CD4-positive, alpha-beta T cell treated with Interleukin-4 for 1 hour (primary cell): Measurements from ENCODE around the gene BCL11A.
A peak's percentile ranks its signal among the peaks of the same experiment; 100 is the strongest.

ENCODE experiments used
- DNase-seq, 2 donors: peaks; one replicate each; pipeline ENCODE4 v3.0.0-alpha.2; 2020 to 2022

Gene BCL11A

DNA sequence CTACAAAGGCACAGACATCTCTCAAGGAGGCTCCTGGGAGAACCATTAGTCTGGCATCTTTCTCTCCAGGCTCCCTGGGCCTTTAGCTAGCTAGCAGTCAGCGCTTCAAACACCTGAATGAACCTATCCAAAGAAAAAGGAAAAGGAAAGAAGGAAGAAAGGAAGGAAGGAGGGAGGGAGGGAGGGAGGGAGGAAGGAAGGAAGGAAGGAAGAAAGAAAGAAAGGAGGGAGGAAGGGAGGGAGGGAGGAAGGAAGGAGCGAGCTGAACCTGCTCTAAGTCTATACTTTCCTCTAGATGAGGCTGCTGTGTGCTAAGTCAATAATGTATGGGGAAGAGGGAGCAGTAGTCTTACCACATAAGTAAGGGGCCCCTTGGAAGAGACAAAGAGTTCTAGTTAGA, 5.1 kb upstream of the BCL11A start:
- DNase-seq, result no peak

DNA sequence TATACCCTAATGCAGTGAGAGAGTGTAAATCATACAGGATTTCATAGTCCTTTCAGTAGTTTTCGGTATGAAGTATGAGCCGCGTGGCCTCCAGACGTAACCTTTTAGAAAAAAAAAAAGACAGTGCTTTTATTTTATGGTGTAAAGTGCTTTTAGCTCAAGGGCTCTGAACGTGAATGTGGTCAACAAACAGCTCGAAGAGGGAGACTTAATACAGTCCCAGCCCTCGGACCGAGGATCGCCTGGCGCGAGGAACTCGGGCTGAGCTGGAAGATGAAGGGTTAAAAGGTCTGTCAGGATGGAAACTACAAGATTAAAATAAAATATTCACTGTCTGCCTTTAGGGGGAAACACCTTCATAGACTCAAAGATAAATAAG, 4.0 kb upstream of the BCL11A start:
- no peak for DNase-seq

DNA sequence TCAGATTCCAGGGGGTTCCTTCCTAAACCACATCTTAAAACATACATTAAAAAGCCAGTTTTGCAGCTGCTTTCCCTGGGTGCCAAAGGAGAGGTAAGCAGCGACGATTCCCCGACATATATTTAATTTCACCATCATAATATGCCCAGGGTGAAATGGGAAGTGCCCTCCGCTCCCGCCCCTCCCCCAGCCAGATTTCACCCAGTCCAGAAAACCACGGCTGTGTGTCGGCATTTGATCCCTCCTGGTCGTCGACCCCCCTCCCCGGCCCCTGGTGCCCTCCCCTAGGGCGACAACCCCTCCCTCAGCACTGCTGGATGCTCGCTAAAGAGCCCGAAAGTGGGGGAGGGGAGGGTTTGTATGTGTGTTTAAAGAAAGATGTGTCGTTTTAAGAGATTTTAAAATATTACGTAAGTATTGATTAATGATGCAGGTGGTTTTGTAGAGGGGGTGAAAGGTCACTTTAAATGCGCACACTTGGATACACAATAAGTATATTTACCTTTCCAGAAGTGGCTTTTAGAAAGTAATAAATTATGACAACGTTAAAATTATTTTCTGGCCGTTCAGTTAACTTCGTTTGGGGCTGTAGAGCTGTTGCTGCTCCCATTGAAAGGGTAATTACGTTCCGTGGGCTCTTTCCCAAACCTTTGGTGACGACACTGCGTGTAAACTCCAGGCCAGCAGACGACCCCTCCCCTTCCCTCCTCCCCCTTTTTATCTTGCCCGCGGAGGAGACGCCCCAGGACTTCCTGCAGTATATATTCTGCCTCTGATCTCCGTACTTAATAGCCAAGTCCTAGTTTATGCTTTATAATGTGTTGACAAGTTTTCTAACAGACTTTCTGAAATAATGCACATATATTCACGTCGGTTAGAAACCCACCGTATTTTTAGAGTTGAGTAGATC, 3.4 kb upstream of the BCL11A start:
- peak; percentile 25 to 65 for DNase-seq

DNA sequence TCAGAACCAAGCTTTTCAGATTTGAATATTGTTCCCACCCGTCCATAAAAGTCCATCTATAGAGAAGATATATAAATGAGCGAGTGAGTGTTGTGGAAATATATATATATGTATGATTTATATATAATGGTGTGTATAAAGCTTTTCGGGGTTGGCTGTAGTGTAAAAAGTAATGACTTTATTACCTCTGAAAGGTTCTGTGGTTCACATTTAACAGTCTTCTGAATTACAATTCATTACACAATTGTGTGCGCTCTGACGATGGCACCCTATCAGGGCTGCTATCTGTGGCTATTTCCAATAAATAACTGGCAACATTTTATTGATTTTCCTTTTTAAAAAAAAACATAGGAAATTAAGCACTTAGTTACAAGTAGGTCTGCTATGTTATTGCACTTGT, 2.7 kb upstream of the BCL11A start:
- DNase-seq, result no peak

DNA sequence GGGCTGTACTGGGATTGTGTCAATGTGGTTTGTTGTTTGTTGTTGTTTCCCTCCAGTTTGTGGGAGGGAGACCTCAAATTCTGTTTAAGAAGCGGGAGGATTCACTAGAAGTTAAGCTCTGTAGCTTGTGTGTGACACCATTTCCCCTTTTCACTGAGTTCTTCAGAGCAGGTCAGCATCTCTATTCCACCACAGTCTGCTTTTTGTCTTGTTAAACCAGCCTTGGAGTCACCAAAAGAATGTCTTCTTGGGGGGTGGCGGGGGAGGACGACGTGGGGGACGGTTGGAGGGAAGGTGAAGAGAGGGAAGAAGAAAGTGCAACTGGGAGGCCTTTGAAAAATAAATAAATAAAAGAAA, 2.3 kb upstream of the BCL11A start:
- DNase-seq, result peak in 1 of 2 donors; percentile 28

- DNase-seq, result peak; percentile 68 to 76
Measured at GRCh38 chr2:60555066-60555782, 1.8 kb upstream of the BCL11A start.

DNA sequence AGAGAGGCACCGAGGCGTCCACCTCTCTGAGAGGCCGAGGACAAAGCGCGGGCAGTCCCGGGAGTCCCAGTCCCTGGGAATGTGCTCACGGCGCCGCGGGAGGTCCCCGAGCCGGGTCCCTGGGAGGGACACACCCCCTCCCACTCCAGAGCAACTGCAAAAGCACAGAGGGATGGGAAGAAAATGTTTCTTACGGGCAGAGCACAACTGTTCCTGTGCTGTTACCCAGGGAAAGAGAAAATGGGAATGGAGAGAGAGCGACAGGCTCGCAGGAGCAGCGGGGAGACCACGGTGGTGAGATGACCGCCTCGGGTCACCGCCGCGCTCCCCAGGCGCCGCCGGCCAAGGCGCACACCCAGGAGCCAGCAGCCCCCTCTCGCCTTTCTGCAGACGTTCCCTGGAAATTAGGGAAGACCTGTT, 1.2 kb upstream of the BCL11A start:
- DNase-seq, result no peak

DNA sequence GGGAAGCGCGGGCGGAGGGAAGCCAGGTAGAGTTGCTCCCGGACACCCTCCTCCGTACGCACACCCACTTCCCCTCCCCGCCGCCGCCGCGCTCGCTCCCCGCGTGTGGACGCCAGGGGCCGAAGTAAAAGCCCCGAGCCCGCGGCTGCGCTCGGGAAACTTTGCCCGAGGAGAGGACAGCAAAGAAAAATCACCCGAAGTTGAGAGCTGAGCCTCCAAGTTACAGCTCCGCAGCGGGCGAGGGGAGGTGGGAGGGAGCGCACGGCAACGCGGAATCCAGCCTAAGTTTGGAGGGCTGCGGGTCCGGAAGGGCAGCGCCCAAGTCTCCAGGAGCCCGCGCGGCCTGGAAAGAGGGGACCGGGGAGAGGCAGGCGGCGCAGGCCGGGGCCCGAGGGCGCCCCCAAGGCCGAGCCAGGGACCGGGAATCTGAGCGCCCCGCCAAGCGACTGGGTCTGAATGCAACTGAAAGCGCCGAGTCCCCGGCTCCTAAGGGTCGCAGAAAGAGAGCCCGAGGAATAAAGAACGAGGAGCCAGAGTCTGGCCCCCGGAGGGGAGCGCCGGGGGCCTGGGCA, 706 bp upstream of the BCL11A start:
- peak; percentile 21 to 58 for DNase-seq

DNA sequence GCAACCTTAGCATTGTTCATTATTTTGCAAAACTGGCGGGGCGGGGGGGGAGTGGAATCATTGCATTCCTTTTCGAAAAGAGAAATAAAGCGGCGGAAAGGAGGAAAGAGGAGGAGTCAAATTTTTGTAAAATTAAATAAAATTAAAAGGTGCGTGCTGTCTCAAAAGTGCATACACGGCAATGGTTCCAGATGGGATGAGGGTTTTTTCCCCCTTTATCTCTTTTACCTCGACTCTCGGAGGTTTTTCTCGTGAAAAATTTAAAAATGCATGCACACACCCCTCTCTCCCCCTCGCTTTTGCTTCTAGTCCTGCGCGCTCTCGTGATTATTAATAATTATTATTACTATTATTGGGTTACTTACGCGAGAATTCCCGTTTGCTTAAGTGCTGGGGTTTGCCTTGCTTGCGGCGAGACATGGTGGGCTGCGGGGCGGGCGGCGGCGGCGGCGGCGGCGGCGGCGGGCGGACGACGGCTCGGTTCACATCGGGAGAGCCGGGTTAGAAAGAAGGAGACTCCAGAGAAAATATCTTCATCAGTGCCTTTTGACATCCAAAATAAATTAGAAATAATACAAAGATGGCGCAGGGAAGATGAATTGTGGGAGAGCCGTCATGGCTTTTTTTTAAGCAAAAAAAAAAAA, 481 bp downstream of the BCL11A start:
- DNase-seq, result no peak

DNA sequence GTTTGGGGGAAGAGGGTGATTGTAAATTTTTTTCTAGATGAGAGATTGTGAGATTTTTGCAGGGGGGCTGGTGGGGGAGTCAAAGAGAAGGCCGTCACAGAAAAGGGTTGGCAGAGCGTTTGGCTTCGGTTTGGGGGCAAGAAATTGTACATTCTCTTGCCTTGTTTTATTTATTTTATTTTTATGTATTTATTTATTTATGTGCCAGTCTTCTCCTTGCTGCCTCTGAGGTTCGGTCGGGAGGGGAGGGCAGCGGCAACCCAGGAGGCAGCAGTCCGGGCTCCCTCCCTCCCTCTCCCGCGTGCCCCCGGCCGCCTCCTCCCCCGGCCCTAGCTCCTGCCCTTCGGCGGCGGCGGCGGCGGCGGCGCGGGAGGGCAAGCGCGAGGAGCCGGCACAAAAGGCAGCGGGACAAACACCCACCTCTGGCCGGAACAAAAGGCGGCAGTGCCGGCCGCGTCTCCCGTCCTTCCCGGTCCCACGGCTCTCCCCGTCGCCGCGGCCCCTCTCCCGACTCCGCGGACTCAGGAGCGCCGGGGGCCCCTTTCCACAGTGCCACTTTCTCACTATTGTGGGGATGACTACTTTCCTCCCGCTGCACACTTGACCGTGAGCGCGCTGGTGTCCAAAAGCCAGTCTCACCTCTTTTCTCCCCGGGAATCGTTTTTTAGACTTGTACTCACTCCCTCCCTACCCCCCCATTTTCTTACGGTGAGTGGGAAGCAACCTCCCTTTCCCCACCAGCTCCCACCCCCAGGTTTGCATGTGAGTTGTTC, 1.2 kb downstream of the BCL11A start:
- DNase-seq, result no peak

GRCh38 chr2:60551240-60552077, 2.0 kb downstream of the BCL11A start:
- no peak for DNase-seq

DNA sequence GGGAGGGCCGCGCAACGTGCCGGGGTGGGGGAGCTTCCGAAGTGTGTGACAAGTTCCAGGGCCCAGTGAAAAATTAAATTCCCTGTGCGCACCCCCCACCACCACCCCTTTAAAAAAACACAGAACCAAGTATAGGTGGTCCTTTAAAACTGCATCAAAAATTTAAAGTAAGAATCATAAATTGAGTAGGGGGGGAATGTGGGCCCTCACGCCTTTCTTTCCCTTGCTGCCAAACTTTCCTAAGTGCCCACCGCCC, 2.5 kb downstream of the BCL11A start:
- DNase-seq, result no peak

- DNase-seq, result peak; percentile 45 to 81
Measured at GRCh38 chr2:60550178-60550983, 3.1 kb downstream of the BCL11A start.

DNA sequence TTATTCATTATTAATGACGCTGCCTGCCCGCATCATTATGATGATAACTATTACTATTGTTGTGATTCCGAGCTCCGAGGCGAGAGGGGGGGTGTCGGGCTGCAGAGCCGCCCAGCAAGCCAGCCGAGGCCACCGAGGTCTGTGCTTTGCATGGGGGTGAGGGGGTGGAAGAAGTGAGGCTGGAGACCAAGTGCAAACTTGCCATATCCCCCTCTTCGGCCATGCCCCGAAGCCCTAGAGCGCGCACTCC, 3.6 kb downstream of the BCL11A start:
- no peak for DNase-seq

- DNase-seq, result no peak
Measured at GRCh38 chr2:60549238-60549927, 4.1 kb downstream of the BCL11A start.

- no peak for DNase-seq
Measured at GRCh38 chr2:60548845-60549237, 4.6 kb downstream of the BCL11A start.

DNA sequence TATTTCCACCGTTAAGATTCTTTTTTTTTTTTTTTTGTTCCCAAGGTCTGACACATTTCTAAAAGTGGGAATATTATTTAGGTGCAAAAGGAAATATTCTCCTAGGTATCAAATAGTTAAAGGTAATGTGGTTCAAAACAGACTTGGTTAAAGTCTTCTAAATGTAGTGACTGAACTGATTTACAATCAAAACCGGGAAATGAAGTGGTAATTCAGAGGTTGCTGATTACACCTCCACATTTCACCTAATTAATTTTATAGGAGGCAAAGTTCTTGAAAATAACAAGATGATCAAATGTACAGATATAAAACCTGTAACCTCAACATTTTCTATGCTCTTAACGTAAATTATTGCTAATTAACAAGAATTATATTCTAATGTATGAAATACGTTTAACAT, 5.1 kb downstream of the BCL11A start:
- DNase-seq, result no peak

DNA sequence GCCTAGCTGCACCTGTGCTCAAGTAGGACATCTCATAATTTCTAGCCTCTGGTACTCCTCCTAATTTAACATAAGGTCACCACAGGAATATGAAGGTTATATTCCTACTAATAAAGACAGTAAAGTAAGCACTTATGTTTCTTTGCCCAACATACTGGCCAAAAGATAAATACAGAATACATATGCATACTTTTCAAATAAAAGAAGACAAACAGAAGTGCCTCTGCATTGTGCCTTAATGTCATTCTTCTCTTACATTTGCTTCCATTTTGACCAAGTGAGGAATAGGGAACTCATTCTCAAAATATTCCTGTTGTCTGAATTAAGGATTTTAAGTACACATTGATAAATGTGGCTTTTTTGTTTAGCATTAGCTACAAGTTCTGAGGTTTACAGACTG, 5.6 kb downstream of the BCL11A start:
- DNase-seq, result no peak

GRCh38 chr2:60546756-60547420, 6.6 kb downstream of the BCL11A start:
- DNase-seq, result no peak

GRCh38 chr2:60544954-60545560, 8.4 kb downstream of the BCL11A start:
- DNase-seq, result no peak
